ENCODE measurements around the gene KNCN. TPM values are rescaled to one million over a fixed set of nuclear protein-coding genes. Genes with fewer than 3 reads are reported as not detected.

KNCN gene
- total RNA-seq, 4 donors from 2014 or later: not detected

- H3K4me1 ChIP-seq: no peaks in the 10 kb centered on the region
- TF ChIP-seq, protein P1, sequence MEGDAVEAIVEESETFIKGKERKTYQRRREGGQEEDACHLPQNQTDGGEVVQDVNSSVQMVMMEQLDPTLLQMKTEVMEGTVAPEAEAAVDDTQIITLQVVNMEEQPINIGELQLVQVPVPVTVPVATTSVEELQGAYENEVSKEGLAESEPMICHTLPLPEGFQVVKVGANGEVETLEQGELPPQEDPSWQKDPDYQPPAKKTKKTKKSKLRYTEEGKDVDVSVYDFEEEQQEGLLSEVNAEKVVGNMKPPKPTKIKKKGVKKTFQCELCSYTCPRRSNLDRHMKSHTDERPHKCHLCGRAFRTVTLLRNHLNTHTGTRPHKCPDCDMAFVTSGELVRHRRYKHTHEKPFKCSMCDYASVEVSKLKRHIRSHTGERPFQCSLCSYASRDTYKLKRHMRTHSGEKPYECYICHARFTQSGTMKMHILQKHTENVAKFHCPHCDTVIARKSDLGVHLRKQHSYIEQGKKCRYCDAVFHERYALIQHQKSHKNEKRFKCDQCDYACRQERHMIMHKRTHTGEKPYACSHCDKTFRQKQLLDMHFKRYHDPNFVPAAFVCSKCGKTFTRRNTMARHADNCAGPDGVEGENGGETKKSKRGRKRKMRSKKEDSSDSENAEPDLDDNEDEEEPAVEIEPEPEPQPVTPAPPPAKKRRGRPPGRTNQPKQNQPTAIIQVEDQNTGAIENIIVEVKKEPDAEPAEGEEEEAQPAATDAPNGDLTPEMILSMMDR (IDR thresholded peaks at IDR 0.05 in 4 of 5, conservative IDR thresholded peaks at IDR 0.05 in 1 of 5): peak; percentile 47 to 67 (median 56)
- TF ChIP-seq POLR2A (IDR thresholded peaks at IDR 0.05): peak in 1 of 2 donors; percentile 13
- H3K27ac ChIP-seq: no peak overlapping the region
- H3K36me3 ChIP-seq: no peaks in the 10 kb centered on the region
- intact Hi-C loops (cut with DNase I; ENCODE audit: low total_unique reads): loop anchor here (2.0 kb wide), 1 partner anchor 192 kb away; no protein-coding TSS in a partner anchor
- no peaks in the 10 kb centered on the region for H3K9me3 ChIP-seq
- no peaks in the 10 kb centered on the region for H3K27me3 ChIP-seq
- peak; percentile 15 to 28 for DNase-seq
- in situ Hi-C loops (cut with MboI; ENCODE audit: low sequenced_read_pairs in 4 of 4): loop anchor here in 2 of 4 donors (10.0 to 25.0 kb wide), 2 partner anchors 95 to 192 kb away; no protein-coding TSS in a partner anchor
- H3K4me3 ChIP-seq: peak overlapping the region; percentile 25 to 53 (median 34)
- ATAC-seq: peak; percentile 71 to 84
Observed at GRCh38 chr1:46532498-46533178, 18.8 kb downstream of the KNCN start.

- H3K4me1 ChIP-seq: no peaks in the 10 kb centered on the region
- no peaks in the 10 kb centered on the region for H3K27me3 ChIP-seq
- H3K36me3 ChIP-seq: no peaks in the 10 kb centered on the region
- ATAC-seq: no peak
- intact Hi-C loops (cut with DNase I; ENCODE audit: low total_unique reads) (loop anchor here (2.0 kb wide), 1 partner anchor 193 kb away; no protein-coding TSS in a partner anchor), in situ Hi-C loops (cut with MboI; ENCODE audit: low sequenced_read_pairs in 4 of 4) (loop anchor here in 2 of 4 donors (10.0 to 25.0 kb wide), 2 partner anchors 95 to 193 kb away; no protein-coding TSS in a partner anchor)
- no peaks in the 10 kb centered on the region for H3K9me3 ChIP-seq
- TF ChIP-seq POLR2A (IDR thresholded peaks at IDR 0.05): no peak
- TF ChIP-seq, protein P1 (IDR thresholded peaks at IDR 0.05 in 4 of 5, conservative IDR thresholded peaks at IDR 0.05 in 1 of 5): no peak
- DNase-seq: no peak
- H3K27ac ChIP-seq: no peak overlapping the region
- H3K4me3 ChIP-seq: no peak overlapping the region
Observed at GRCh38 chr1:46532095-46532494, 19.4 kb downstream of the KNCN start.

GRCh38 chr1:46530791-46531409 is 20.5 kb downstream of the KNCN start:
- DNase-seq (no peak), ATAC-seq (no peak)
- no peak overlapping the region for H3K27ac ChIP-seq
- H3K4me1 ChIP-seq: no peaks in the 10 kb centered on the region
- intact Hi-C loops (cut with DNase I; ENCODE audit: low total_unique reads) (no loop called here), in situ Hi-C loops (cut with MboI; ENCODE audit: low sequenced_read_pairs in 4 of 4) (loop anchor here in 2 of 4 donors (10.0 to 25.0 kb wide), 2 partner anchors 94 to 194 kb away; no protein-coding TSS in a partner anchor)
- no peak for TF ChIP-seq POLR2A (IDR thresholded peaks at IDR 0.05)
- TF ChIP-seq, protein P1 (IDR thresholded peaks at IDR 0.05 in 4 of 5, conservative IDR thresholded peaks at IDR 0.05 in 1 of 5): no peak
- H3K4me3 ChIP-seq: no peak overlapping the region
- H3K27me3 ChIP-seq: no peaks in the 10 kb centered on the region
- no peaks in the 10 kb centered on the region for H3K9me3 ChIP-seq
- no peaks in the 10 kb centered on the region for H3K36me3 ChIP-seq

- Histone ChIP-seq H3K36me3 (no peaks in the 10 kb centered on the region), H3K4me1 (no peaks in the 10 kb centered on the region), H3K9me3 (no peaks in the 10 kb centered on the region), H3K4me3 (no peak overlapping the region), H3K27me3 (no peaks in the 10 kb centered on the region), H3K27ac (no peak overlapping the region)
- ATAC-seq (no peak), DNase-seq (no peak)
- intact Hi-C loops (cut with DNase I; ENCODE audit: low total_unique reads): no loop called here
- TF ChIP-seq POLR2A (IDR thresholded peaks at IDR 0.05): no peak
- TF ChIP-seq, protein P1 (IDR thresholded peaks at IDR 0.05 in 4 of 5, conservative IDR thresholded peaks at IDR 0.05 in 1 of 5): no peak
- in situ Hi-C loops (cut with MboI; ENCODE audit: low sequenced_read_pairs in 4 of 4): loop anchor here in 2 of 4 donors (10.0 to 25.0 kb wide), 2 partner anchors 93 to 194 kb away; no protein-coding TSS in a partner anchor
Observed at GRCh38 chr1:46530311-46530710, 21.1 kb downstream of the KNCN start.

Measured in gastrocnemius medialis (tissue), 4 donors.